ENCODE results near the gene SIGLEC15.

Gene SIGLEC15

DNA sequence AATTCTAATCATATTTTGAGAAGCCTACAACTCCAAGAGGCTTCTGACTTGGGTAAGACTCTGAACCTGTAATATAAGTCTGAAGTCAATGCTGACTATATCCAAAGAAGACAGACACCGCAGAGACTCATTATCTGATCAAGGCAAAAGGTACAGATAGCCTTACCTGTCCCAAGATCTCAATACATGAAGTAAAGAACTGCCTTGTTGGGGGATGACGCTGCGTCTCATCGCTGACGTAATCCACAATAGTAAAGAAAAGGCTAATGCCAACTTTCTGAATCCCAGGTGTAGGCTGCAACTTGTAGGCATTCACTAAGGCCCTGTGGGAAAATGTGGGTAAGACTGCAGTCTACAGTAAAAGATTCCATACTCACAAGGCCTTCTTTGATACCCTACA is 62.1 kb downstream of the SIGLEC15 start:
- no peak for DNase-seq

DNA sequence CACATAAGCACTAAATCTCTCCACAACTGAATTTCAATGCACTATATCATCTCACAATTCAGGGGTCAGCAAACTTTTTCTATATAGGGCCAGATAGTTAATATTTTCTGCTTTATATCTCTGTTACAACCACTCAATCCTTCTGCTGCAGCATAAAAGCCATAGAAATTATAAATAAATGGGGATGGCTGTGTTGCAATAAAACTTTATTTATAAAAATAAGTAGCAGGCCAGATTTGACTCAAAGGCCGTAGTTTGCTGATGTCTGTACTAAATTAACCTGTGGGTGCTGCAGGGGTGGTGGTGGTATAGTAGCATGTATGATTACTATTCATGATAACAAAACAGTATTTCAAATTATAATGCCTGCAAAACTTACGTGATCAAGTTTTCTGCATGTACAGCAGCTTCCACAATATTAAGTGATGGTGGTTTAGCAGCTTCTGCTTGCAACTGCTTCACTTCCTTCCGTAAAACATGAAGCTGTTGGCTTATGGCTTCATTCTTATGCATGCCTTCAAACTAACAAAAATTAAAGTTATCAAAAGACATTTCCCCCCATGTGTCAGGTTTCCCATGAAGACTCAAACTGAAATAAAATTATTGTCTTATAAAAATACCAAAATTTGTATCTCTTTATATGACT is 64.1 kb downstream of the SIGLEC15 start:
- no peak for DNase-seq

DNA sequence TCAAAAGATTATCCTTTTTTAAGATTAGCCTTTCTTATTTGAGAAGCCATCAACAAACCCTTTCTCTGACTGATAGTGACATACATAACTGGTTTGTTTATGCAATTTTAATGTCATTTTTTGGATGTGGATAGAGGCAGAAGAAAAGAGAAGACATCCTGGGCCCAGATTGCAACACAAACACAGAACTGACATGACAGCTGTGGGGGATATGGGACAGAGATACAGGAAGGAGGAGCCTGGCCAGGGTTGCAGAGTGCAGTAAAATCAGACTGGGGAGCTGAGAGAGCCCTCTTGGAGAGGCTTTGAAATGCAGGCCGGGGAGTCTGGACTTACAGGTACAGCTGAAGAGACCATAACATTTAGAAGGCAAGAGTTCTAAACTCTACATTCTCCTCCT is 65.1 kb downstream of the SIGLEC15 start:
- DNase-seq = no peak

DNA sequence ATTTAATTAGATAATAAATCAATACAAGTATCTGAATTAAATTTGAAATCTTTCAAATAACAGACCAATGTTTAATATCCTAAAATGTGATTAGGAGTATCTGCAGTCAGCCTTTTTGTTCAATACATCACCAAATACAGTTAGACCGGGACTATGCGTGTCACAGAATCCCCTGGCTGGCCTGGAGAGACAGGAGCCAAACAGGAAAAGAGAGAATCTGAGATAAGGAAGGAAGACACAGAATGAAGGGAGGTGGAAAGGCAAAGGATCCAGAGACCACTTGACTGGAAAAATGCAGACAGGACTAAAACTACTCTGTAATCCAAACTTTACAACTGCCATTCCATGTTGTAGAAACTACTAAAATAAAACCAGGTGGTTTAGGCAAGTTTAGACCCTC is 66.3 kb downstream of the SIGLEC15 start:
- DNase-seq = no peak
